Prostate gland (tissue), 2 donors: ENCODE results near the gene DUSP28.

Experiments used
- POLR2A ChIP-seq: fragments of 450-650 bp; IDR thresholded peaks from one replicate; pipeline ENCODE4 v1.6.1; 2016; ENCODE audit warnings: antibody characterized with exemption, mild to moderate bottlenecking
- POLR2AphosphoS5 ChIP-seq: sonication (generic); formaldehyde crosslinking; IDR thresholded peaks from one replicate; pipeline ENCODE4 v1.6.1; 2017; ENCODE audit warnings: antibody characterized with exemption
- TF ChIP-seq, protein P1 (sequence below), 4 experiments: fragments of 200-600 bp in 2 of 4; fragments of 450-650 bp in 2 of 4; sonication (generic) in 2 of 4; IDR thresholded peaks; 1 replicate in 3 of 4; 2 replicates in 1 of 4; pipeline ENCODE4 v1.5.1; 2016 to 2019; ENCODE audit warnings: antibody characterized with exemption in 4 of 4, mild to moderate bottlenecking in 2 of 4, moderate library complexity in 2 of 4

DNA sequence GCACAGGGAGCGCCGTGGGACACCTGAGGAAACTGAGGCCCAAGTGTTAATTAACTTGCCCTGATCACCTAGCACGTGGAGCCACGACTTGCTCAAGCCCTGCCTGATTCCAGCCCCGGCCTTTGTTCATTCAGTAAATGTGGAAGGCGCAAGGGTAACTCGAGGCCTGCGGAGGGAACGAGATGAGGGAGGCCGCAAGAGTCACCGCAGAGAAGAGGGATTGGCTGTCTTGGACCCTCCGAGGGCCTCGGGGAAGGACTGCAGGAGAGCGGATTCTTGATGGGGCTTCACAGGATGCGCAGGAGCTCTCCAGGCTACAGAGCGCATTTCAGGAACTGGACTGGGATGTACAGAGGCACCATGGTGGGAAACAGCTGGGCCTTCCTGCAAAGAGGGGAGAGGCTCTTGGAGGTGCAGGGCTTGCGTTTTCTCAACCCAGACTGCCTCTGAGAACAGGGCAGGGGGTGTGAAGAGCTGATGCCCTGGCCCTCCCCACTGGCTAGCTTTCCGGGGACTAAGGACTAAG lies 1.9 kb upstream of the DUSP28 start:
- TF ChIP-seq POLR2AphosphoS5 (no peak), POLR2A (no peak)
- TF ChIP-seq, protein P1, sequence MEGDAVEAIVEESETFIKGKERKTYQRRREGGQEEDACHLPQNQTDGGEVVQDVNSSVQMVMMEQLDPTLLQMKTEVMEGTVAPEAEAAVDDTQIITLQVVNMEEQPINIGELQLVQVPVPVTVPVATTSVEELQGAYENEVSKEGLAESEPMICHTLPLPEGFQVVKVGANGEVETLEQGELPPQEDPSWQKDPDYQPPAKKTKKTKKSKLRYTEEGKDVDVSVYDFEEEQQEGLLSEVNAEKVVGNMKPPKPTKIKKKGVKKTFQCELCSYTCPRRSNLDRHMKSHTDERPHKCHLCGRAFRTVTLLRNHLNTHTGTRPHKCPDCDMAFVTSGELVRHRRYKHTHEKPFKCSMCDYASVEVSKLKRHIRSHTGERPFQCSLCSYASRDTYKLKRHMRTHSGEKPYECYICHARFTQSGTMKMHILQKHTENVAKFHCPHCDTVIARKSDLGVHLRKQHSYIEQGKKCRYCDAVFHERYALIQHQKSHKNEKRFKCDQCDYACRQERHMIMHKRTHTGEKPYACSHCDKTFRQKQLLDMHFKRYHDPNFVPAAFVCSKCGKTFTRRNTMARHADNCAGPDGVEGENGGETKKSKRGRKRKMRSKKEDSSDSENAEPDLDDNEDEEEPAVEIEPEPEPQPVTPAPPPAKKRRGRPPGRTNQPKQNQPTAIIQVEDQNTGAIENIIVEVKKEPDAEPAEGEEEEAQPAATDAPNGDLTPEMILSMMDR (IDR thresholded peaks at IDR 0.05) = no peak
